ENCODE measurements around the gene KCNJ12. TPM values are rescaled to one million over a fixed set of nuclear protein-coding genes. Genes with fewer than 3 reads are reported as not detected.
"Not testable (repeated sequence)": the region's sequence is repeated elsewhere in the genome, so short reads cannot be mapped to it uniquely, and the experiment has no call there.

KCNJ12 gene
- total and polyA plus RNA-seq, 3 donors from 2014 or later, result 2.4 to 5.4 (median 2.8) TPM

GRCh38 chr17:21436883-21437836 lies 61.0 kb downstream of the KCNJ12 start:
- H3K4me1 ChIP-seq; intact Hi-C loops (cut with DNase I; ENCODE audit: low total_unique reads); H3K27ac ChIP-seq; H3K27me3 ChIP-seq; H3K9me3 ChIP-seq; H3K36me3 ChIP-seq (ENCODE audit: low read depth, missing control alignments); H3K4me3 ChIP-seq: not testable (repeated sequence)
- 60% methylated on average over 10 to 14 of the region's 15 CpGs for WGBS, 2 donors
- DNase-seq, result peak; percentile 62

- H3K4me3 ChIP-seq; H3K9me3 ChIP-seq; DNase-seq; H3K36me3 ChIP-seq (ENCODE audit: low read depth, missing control alignments); H3K4me1 ChIP-seq; intact Hi-C loops (cut with DNase I; ENCODE audit: low total_unique reads); H3K27ac ChIP-seq; H3K27me3 ChIP-seq: not testable (repeated sequence)
- WGBS, 2 donors, result 74 to 81% methylated on average over 2 to 3 of the region's 6 CpGs
These were observed 62.3 kb downstream of the KCNJ12 start for GRCh38 chr17:21438316-21439014.

GRCh38 chr17:21439015-21439336 lies 62.8 kb downstream of the KCNJ12 start:
- intact Hi-C loops (cut with DNase I; ENCODE audit: low total_unique reads); DNase-seq; H3K4me1 ChIP-seq; H3K27me3 ChIP-seq; H3K9me3 ChIP-seq; H3K27ac ChIP-seq; H3K36me3 ChIP-seq (ENCODE audit: low read depth, missing control alignments); H3K4me3 ChIP-seq: not testable (repeated sequence)
- WGBS, 2 donors, result 88% methylated on average over 4 of the region's 5 CpGs; no CpG with 5 or more reads in 1 of the 2 donors

GRCh38 chr17:21445091-21445650 lies 69.0 kb downstream of the KCNJ12 start:
- no peaks in the 10 kb centered on the region for H3K4me1 ChIP-seq
- no peaks in the 10 kb centered on the region for H3K27me3 ChIP-seq
- H3K9me3 ChIP-seq, result no peaks in the 10 kb centered on the region
- WGBS, 2 donors, result 82 to 87% methylated on average over 8 to 9 of the region's 9 CpGs
- intact Hi-C loops (cut with DNase I; ENCODE audit: low total_unique reads), result loop anchor here (10.0 kb wide), 1 partner anchor 70 kb away; the partner anchor contains the start of gene KCNJ12
- TF ChIP-seq POLR2A (IDR thresholded peaks at IDR 0.05) (no peak), CTCF (IDR thresholded peaks at IDR 0.05) (no peak)
- no peak for DNase-seq
- H3K36me3 ChIP-seq (ENCODE audit: low read depth, missing control alignments), result no peaks in the 10 kb centered on the region
- H3K27ac ChIP-seq, result no peak overlapping the region
- H3K4me3 ChIP-seq, result no peak overlapping the region

- H3K9me3 ChIP-seq; H3K4me1 ChIP-seq; DNase-seq; H3K36me3 ChIP-seq (ENCODE audit: low read depth, missing control alignments); H3K27ac ChIP-seq; H3K27me3 ChIP-seq; H3K4me3 ChIP-seq: not testable (repeated sequence)
- intact Hi-C loops (cut with DNase I; ENCODE audit: low total_unique reads), result loop anchor here (10.0 kb wide), 1 partner anchor 73 kb away; the partner anchor contains the start of gene KCNJ12
- WGBS, 2 donors, result 90% methylated on average over 4 of the region's 4 CpGs
These were observed 71.4 kb downstream of the KCNJ12 start for GRCh38 chr17:21447552-21447951.

- H3K9me3 ChIP-seq; H3K4me3 ChIP-seq; H3K27ac ChIP-seq; H3K4me1 ChIP-seq; DNase-seq; H3K27me3 ChIP-seq; H3K36me3 ChIP-seq (ENCODE audit: low read depth, missing control alignments): not testable (repeated sequence)
- TF ChIP-seq CTCF (IDR thresholded peaks at IDR 0.05), result peak in 2 of 3 experiments; percentile 7 to 43
- 59 to 64% methylated on average over 3 of the region's 3 CpGs for WGBS, 2 donors
- intact Hi-C loops (cut with DNase I; ENCODE audit: low total_unique reads), result loop anchor here (10.0 kb wide), 1 partner anchor 75 kb away; the partner anchor contains the start of gene KCNJ12
These were observed 73.7 kb downstream of the KCNJ12 start for GRCh38 chr17:21449891-21450290.
